Kidney (tissue), 14 donors: ENCODE results near the gene WSB1. TPM values are rescaled to one million over a fixed set of nuclear protein-coding genes. Genes with fewer than 3 reads are reported as not detected.

Experiments used
- DNase-seq, 5 donors: peaks; one replicate each; pipeline ENCODE4 v3.0.0-alpha.2; 2013 to 2020
- FAIRE-seq: peaks from 2 replicates; lab custom pipeline; 2012; peaks lifted over from hg19 to GRCh38; lab: Jason Lieb, UNC
- H3K27ac ChIP-seq, 2 donors: one replicate each; pipeline ENCODE4 v1.7.0; 2013; ENCODE audit warnings: low read depth in 2 of 2, low read length in 2 of 2, inconsistent platforms in 1 of 2
- H3K27me3 ChIP-seq: one replicate; pipeline ENCODE4 v1.7.1; 2013; ENCODE audit warnings: low read length, inconsistent platforms; ENCODE audit not compliant: control insufficient read depth, insufficient read depth
- H3K36me3 ChIP-seq, 3 donors: one replicate each; pipeline versions ENCODE4 v1.7.0 to v1.7.1; 2013; ENCODE audit warnings: low read length in 3 of 3, control low read depth in 1 of 3, inconsistent platforms in 1 of 3; ENCODE audit not compliant: insufficient read depth in 3 of 3, control insufficient read depth in 2 of 3
- H3K4me1 ChIP-seq, 3 donors: one replicate each; pipeline versions ENCODE4 v1.7.0 to v1.7.1; 2013; ENCODE audit warnings: low read length in 3 of 3, inconsistent platforms in 1 of 3, low read depth in 1 of 3; ENCODE audit not compliant: control insufficient read depth in 2 of 3, insufficient read depth in 2 of 3
- H3K4me3 ChIP-seq, 3 donors: one replicate each; pipeline versions ENCODE4 v1.7.0 to v1.8.1; 2013; ENCODE audit warnings: low read length in 3 of 3, control low read depth in 1 of 3, inconsistent platforms in 1 of 3
- H3K9ac ChIP-seq, 3 donors: one replicate each; pipeline versions ENCODE4 v1.7.0 to v1.7.1; 2013; ENCODE audit warnings: low read length in 3 of 3, control low read depth in 1 of 3, inconsistent platforms in 1 of 3
- H3K9me3 ChIP-seq, 3 donors: one replicate each; pipeline versions ENCODE4 v1.7.0 to v1.7.1; 2013; ENCODE audit warnings: low read length in 3 of 3, control low read depth in 1 of 3, inconsistent platforms in 1 of 3; ENCODE audit not compliant: control insufficient read depth in 2 of 3, insufficient read depth in 1 of 3
- intact Hi-C: fragments of 100-400 bp; cut with DNase I; formaldehyde crosslinking; loops from one replicate; pipeline ENCODE4 v1.11.1; 2022
- polyA plus RNA-seq: library from polyadenylated mRNA; stranded (reverse); fragments of 350-450 nt; fragmentation: Illumina TruSeq; extraction: RNeasy Lipid Tissue Mini Kit (QIAGEN cat#74804); gene quantifications from one replicate; pipeline ENCODE4 v1.2.3, GENCODE V29; 2014; ENCODE audit warnings: low read depth, low replicate concordance; ENCODE audit not compliant: insufficient read depth
- total RNA-seq: library from RNA; stranded (reverse); fragmentation: NEBNext Ultra II Directional; extraction: Animal tissue kit (Norgen Biotek cat#: 25700); gene quantifications from one replicate; pipeline ENCODE4 v1.2.1, GENCODE V29; 2021
- TF ChIP-seq, protein P1 (sequence below): IDR thresholded peaks from 3 replicates; pipeline ENCODE4 v1.5.1; 2012; ENCODE audit warnings: mild to moderate bottlenecking, moderate library complexity, borderline replicate concordance; ENCODE audit not compliant: insufficient read depth; ENCODE audit errors: extremely low read depth
- donor health status: control.
- donor health status: control.
- donor health status: control.
- donor health status: control.
- donor health status: control.
- donor health status: DM: yes; HTN: yes; CAD: no.
- donor health status: Normal renal cell carcinoma (clear cell type).

WSB1 gene
- total and polyA plus RNA-seq, 2 donors from 2014 or later = 59.8 to 195 TPM

DNA sequence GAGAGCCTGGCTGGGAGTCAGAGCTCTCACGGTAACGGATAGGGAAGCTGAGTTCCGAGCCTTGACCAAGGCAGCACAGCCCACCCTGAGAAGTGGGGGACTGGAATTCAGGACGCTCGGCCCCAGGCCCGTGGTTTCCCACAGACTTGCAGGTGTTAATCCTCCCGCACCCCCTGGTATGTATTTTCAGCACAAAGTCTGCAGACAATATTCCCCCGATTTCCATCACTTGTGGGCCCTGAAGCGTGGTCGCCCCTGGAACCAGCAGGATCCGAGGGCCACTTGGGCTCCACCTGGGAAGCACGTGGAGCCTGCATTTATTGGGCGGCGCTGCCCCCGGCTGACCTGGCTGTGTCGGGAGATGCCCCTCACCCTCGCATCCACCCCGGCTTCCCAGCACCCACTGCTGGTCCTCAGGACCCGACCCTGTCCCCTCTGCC lies 60.2 kb downstream of the WSB1 start:
- peak overlapping the region; percentile 47 to 64 (median 55) for H3K4me3 ChIP-seq
- TF ChIP-seq, protein P1, sequence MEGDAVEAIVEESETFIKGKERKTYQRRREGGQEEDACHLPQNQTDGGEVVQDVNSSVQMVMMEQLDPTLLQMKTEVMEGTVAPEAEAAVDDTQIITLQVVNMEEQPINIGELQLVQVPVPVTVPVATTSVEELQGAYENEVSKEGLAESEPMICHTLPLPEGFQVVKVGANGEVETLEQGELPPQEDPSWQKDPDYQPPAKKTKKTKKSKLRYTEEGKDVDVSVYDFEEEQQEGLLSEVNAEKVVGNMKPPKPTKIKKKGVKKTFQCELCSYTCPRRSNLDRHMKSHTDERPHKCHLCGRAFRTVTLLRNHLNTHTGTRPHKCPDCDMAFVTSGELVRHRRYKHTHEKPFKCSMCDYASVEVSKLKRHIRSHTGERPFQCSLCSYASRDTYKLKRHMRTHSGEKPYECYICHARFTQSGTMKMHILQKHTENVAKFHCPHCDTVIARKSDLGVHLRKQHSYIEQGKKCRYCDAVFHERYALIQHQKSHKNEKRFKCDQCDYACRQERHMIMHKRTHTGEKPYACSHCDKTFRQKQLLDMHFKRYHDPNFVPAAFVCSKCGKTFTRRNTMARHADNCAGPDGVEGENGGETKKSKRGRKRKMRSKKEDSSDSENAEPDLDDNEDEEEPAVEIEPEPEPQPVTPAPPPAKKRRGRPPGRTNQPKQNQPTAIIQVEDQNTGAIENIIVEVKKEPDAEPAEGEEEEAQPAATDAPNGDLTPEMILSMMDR = no peak
- H3K9me3 ChIP-seq = no peaks in the 10 kb centered on the region
- no peaks in the 10 kb centered on the region for H3K36me3 ChIP-seq
- peak in 1 of 5 donors; percentile 85 for DNase-seq
- H3K4me1 ChIP-seq = peaks cover 0 to 10% (median 8%) of the 10 kb centered on the region in 3 donors
- no peak for FAIRE-seq
- no peaks in the 10 kb centered on the region for H3K27me3 ChIP-seq
- H3K9ac ChIP-seq = peak overlapping the region; percentile 14 to 63 (median 48)
- intact Hi-C loops = no loop called here
- H3K27ac ChIP-seq = peak overlapping the region; percentile 73 to 93

DNA sequence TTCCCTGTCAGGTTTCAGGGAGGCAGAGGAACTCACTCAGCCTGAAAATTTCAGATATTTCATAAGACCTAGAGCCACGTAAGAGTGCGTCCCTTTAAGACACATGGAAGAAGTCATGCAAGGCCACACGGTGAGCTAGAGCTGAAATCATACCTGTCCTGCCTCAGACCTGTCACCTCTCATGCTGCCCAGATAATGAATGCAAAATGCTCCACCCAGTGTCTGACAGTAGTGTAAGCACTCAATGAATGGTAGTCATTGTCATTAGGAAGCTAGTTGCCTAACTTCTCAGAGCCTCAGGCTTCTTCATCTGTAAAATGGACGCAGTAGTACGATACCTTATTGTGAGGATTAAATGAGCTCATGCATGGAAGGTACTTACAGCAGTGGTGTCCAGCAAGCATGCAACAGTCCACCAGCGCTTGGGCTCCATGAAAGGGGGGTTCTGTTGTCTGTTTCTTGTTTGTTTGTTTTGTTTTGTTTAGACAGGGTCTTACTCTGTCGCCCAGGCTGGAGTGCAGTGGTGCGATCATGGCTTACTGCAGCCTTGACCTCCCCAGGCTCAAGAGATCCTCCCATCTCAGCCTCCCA lies 60.7 kb downstream of the WSB1 start:
- FAIRE-seq (no peak), DNase-seq (no peak)
- TF ChIP-seq, protein P1 = no peak
- peak overlapping the region in 2 of 3 donors; percentile 55 to 64 for H3K4me3 ChIP-seq
- H3K4me1 ChIP-seq = peaks cover 0 to 10% (median 8%) of the 10 kb centered on the region in 3 donors
- H3K36me3 ChIP-seq = no peaks in the 10 kb centered on the region
- H3K27me3 ChIP-seq = no peaks in the 10 kb centered on the region
- H3K9ac ChIP-seq = peak overlapping the region in 2 of 3 donors; percentile 14 to 63
- intact Hi-C loops = no loop called here
- H3K27ac ChIP-seq = peak overlapping the region in 1 of 2 donors; percentile 73
- H3K9me3 ChIP-seq = no peaks in the 10 kb centered on the region

DNA sequence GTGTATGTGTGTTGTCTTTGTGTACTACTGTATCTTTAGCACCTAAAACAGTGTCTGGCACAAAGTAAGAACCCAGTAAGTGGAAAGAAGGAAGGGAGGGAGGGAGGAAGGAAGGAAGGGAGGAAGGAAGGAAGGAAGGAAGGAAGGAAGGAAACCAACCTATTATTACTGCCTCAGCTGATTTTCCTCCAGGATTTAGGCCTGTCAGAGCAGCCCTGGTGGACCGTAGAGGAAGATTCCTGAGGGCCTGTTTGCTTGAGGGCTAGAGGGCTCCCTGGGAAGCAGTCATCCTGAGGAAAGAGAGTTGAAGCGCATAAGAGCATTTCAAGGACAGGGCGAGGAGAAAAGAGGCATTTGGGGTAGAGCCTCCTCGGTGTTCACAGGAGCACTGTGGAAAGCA lies 61.5 kb downstream of the WSB1 start:
- TF ChIP-seq, protein P1 = no peak
- Histone ChIP-seq H3K27me3 (no peaks in the 10 kb centered on the region), H3K9me3 (no peaks in the 10 kb centered on the region), H3K4me1 (peaks cover 0 to 10% (median 8%) of the 10 kb centered on the region in 3 donors), H3K9ac (no peak overlapping the region), H3K4me3 (no peak overlapping the region), H3K36me3 (no peaks in the 10 kb centered on the region), H3K27ac (no peak overlapping the region)
- DNase-seq = no peak
- intact Hi-C loops = no loop called here
- FAIRE-seq = no peak
